Lower leg skin (tissue), 4 donors: ENCODE measurements around the gene TBC1D22A. TPM values are rescaled to one million over a fixed set of nuclear protein-coding genes. Genes with fewer than 3 reads are reported as not detected.

ENCODE experiments used
- DNase-seq, 2 donors: peaks; one replicate each; pipeline ENCODE4 v3.0.0-alpha.2; 2019; ENCODE audit warnings: low spot score in 2 of 2
- H3K4me3 ChIP-seq: fragments of 200-600 bp; sonication (generic); 2 replicates; pipeline ENCODE4 v1.5.1; 2017; ENCODE audit warnings: mild to moderate bottlenecking, low read depth; ENCODE audit not compliant: poor library complexity, severe bottlenecking
- CTCF ChIP-seq, 3 donors: fragments of 450-650 bp; IDR thresholded peaks; one replicate each; pipeline ENCODE4 v1.5.1; 2016; ENCODE audit warnings: antibody characterized with exemption in 3 of 3, mild to moderate bottlenecking in 3 of 3, moderate library complexity in 2 of 3
- POLR2A ChIP-seq, 2 donors: fragments of 450-650 bp; IDR thresholded peaks; one replicate each; pipeline ENCODE4 v1.6.1; 2016 to 2017; ENCODE audit warnings: antibody characterized with exemption in 2 of 2, mild to moderate bottlenecking in 1 of 2, moderate library complexity in 1 of 2
- WGBS, 2 donors: methylation state at CpG; one replicate each; pipeline ENCODE4 v1.1.5; 2018; 5-methylcytosine and 5-hydroxymethylcytosine counted together
- intact Hi-C: fragments of 100-400 bp; cut with DNase I; formaldehyde crosslinking; loops from one replicate; pipeline ENCODE4 v1.15.0; 2023; ENCODE audit warnings: low total_unique reads
- total RNA-seq, 4 donors: library from RNA; depleted of rRNA; stranded (reverse); fragments of >200 nt; gene quantifications; one replicate each; pipeline ENCODE4 v1.1.0, GENCODE V29; 2016

Gene TBC1D22A
- total RNA-seq, 4 donors from 2014 or later, result 21.8 to 32.3 (median 31.6) TPM

GRCh38 chr22:47121791-47122190 is 359.3 kb downstream of the TBC1D22A start:
- no peak for DNase-seq
- no peak for TF ChIP-seq CTCF (IDR thresholded peaks at IDR 0.05)
- TF ChIP-seq POLR2A (IDR thresholded peaks at IDR 0.05), result no peak
- H3K4me3 ChIP-seq, result no peak overlapping the region
- intact Hi-C loops, result no loop called here
- WGBS, 2 donors, result 90 to 94% methylated on average over 11 of the region's 11 CpGs

- no peak overlapping the region for H3K4me3 ChIP-seq
- WGBS, 2 donors, result 91 to 98% methylated on average over 9 of the region's 9 CpGs
- no peak for TF ChIP-seq POLR2A (IDR thresholded peaks at IDR 0.05)
- no peak for TF ChIP-seq CTCF (IDR thresholded peaks at IDR 0.05)
- intact Hi-C loops, result no loop called here
- no peak for DNase-seq
Observed at GRCh38 chr22:47122441-47123000, 360.1 kb downstream of the TBC1D22A start.

- WGBS, 2 donors, result 72 to 81% methylated on average over 16 to 18 of the region's 18 CpGs
- no peak for TF ChIP-seq CTCF (IDR thresholded peaks at IDR 0.05)
- TF ChIP-seq POLR2A (IDR thresholded peaks at IDR 0.05), result no peak
- H3K4me3 ChIP-seq, result no peak overlapping the region
- DNase-seq, result no peak
- intact Hi-C loops, result no loop called here
Observed at GRCh38 chr22:47123006-47123826, 360.8 kb downstream of the TBC1D22A start.

GRCh38 chr22:47123827-47124442 is 361.5 kb downstream of the TBC1D22A start:
- intact Hi-C loops, result no loop called here
- DNase-seq, result no peak
- 94 to 98% methylated on average over 13 to 16 of the region's 16 CpGs for WGBS, 2 donors
- no peak overlapping the region for H3K4me3 ChIP-seq
- TF ChIP-seq POLR2A (IDR thresholded peaks at IDR 0.05), result no peak
- no peak for TF ChIP-seq CTCF (IDR thresholded peaks at IDR 0.05)

- WGBS, 2 donors, result 95 to 97% methylated on average over 14 to 15 of the region's 15 CpGs
- H3K4me3 ChIP-seq, result no peak overlapping the region
- TF ChIP-seq POLR2A (IDR thresholded peaks at IDR 0.05), result no peak
- TF ChIP-seq CTCF (IDR thresholded peaks at IDR 0.05), result no peak
- intact Hi-C loops, result no loop called here
- no peak for DNase-seq
Observed at GRCh38 chr22:47124451-47124881, 362.0 kb downstream of the TBC1D22A start.
